HFFc6 (cell line): ENCODE measurements around the gene SLC11A1. TPM values are rescaled to one million over a fixed set of nuclear protein-coding genes. Genes with fewer than 3 reads are reported as not detected.
A peak's percentile ranks its signal among the peaks of the same experiment; 100 is the strongest.

ENCODE experiments used
- DNase-seq: peaks from one replicate; pipeline ENCODE4 v3.0.0-alpha.2; 2018
- H3K27ac Mint-ChIP-seq: 2 replicates; pipeline ENCODE4 v1.8.0; 2020; ENCODE audit warnings: mild to moderate bottlenecking, mixed read lengths
- H3K27me3 Mint-ChIP-seq: 2 replicates; pipeline ENCODE4 v1.8.0; 2021; ENCODE audit warnings: mild to moderate bottlenecking, moderate library complexity, mixed read lengths; ENCODE audit not compliant: insufficient read depth
- H3K36me3 Mint-ChIP-seq: 2 replicates; pipeline ENCODE4 v1.8.0; 2021; ENCODE audit warnings: low read depth, mixed read lengths
- H3K4me1 Mint-ChIP-seq: 2 replicates; pipeline ENCODE4 v1.8.0; 2020; ENCODE audit warnings: low read depth, mixed read lengths
- H3K4me3 Mint-ChIP-seq: 2 replicates; pipeline ENCODE4 v1.8.0; 2020; ENCODE audit warnings: mild to moderate bottlenecking, moderate library complexity, mixed read lengths
- H3K9me3 Mint-ChIP-seq: 2 replicates; pipeline ENCODE4 v1.8.0; 2020; ENCODE audit warnings: mild to moderate bottlenecking, mixed read lengths
- CTCF ChIP-seq: fragments of 200-600 bp; sonication (generic); IDR thresholded peaks from 2 replicates; pipeline ENCODE4 v1.5.0; 2021; ENCODE audit warnings: antibody characterized with exemption, mild to moderate bottlenecking
- total RNA-seq, 6 experiments: library from RNA; stranded (reverse); fragmentation: NEBNext Ultra II Directional; extraction: Animal tissue kit (Norgen Biotek cat#: 25700); gene quantifications; 2 replicates in 1 of 6; 3 replicates in 5 of 6; pipeline ENCODE4 v1.2.3, GENCODE V29; 2021

The SLC11A1 gene
- total RNA-seq, 6 experiments from 2014 or later = 0.05 to 0.16 (median 0.11) TPM

DNA sequence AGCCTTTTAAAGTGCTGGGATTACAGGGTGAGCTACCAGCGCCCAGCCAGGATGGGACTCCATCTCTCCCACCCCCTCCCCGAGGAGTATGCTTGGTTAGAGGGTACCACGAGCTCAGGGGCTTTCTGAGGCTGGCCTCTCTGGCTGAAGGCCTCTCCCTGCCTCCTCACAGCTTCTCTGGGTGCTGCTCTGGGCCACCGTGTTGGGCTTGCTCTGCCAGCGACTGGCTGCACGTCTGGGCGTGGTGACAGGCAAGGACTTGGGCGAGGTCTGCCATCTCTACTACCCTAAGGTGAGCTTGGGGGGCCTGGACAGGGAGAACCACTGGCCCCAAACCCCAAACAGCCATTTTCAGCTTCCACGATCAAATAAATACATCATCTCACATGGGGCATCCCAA, 2.9 kb downstream of the SLC11A1 start:
- Mint-ChIP-seq H3K27me3 (peaks cover 18% of the 10 kb centered on the region), H3K4me1 (peaks cover 16% of the 10 kb centered on the region), H3K27ac (no peak overlapping the region), H3K36me3 (no peaks in the 10 kb centered on the region), H3K4me3 (no peak overlapping the region), H3K9me3 (no peaks in the 10 kb centered on the region)
- no peak for DNase-seq
- TF ChIP-seq CTCF = no peak

DNA sequence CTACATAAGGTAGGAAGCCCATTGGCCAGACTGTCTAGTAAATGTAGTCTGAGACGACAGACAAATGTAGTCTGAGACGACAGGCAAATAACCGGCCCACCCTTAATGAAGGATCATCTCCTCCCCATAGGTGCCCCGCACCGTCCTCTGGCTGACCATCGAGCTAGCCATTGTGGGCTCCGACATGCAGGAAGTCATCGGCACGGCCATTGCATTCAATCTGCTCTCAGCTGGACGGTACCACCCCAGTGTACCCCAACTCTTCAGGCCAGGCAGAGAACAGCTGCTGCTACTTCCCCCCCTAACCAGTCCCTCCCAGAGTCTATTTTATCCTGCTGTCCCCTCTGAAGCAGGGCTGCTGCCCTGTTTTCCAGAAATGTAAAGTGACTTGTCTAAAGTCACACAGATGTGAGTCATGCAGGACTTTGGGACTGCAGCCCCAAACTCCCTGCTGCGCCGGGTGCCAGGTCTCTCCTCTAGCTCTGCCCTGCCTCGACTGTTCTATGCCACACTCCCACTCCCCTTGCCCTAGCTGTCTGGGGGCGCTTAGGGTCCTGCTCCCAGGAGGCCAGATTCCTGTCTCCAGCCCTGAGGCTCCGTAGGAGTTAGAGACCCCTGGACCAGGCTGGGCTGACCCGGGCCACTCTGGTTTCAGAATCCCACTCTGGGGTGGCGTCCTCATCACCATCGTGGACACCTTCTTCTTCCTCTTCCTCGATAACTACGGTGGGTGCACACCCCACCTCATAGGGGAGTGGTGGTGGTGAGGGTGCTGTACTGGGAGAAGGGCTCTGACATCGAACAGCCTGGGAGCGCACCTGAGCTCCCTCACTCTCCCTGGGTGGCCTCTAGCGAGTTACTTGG, 4.7 kb downstream of the SLC11A1 start:
- H3K4me3 Mint-ChIP-seq = peak overlapping the region; percentile 81; the same call in 1 of the 2 replicates
- H3K27me3 Mint-ChIP-seq = peaks cover 15% of the 10 kb centered on the region
- no peaks in the 10 kb centered on the region for H3K36me3 Mint-ChIP-seq
- DNase-seq = no peak
- H3K9me3 Mint-ChIP-seq = no peaks in the 10 kb centered on the region
- H3K4me1 Mint-ChIP-seq = peaks cover 16% of the 10 kb centered on the region
- no peak for TF ChIP-seq CTCF
- no peak overlapping the region for H3K27ac Mint-ChIP-seq

- H3K27ac Mint-ChIP-seq = 0 out of 2 replicates have a peak overlapping the region, but pooled peaks have one; percentile 26
- peaks cover 6% of the 10 kb centered on the region for H3K27me3 Mint-ChIP-seq
- DNase-seq = peak; percentile 57
- no peak for TF ChIP-seq CTCF
- H3K4me3 Mint-ChIP-seq = peak overlapping the region; percentile 81
- peaks cover 16% of the 10 kb centered on the region for H3K4me1 Mint-ChIP-seq
- H3K36me3 Mint-ChIP-seq = no peaks in the 10 kb centered on the region
- H3K9me3 Mint-ChIP-seq = no peaks in the 10 kb centered on the region
These were observed 5.5 kb downstream of the SLC11A1 start for GRCh38 chr2:218387369-218388194.

GRCh38 chr2:218389333-218390150, 7.5 kb downstream of the SLC11A1 start:
- H3K27ac Mint-ChIP-seq = no peak overlapping the region
- no peak overlapping the region for H3K4me3 Mint-ChIP-seq
- no peak for TF ChIP-seq CTCF
- H3K4me1 Mint-ChIP-seq = peaks cover 9% of the 10 kb centered on the region
- no peak for DNase-seq
- no peaks in the 10 kb centered on the region for H3K36me3 Mint-ChIP-seq
- no peaks in the 10 kb centered on the region for H3K9me3 Mint-ChIP-seq
- peaks cover 5% of the 10 kb centered on the region for H3K27me3 Mint-ChIP-seq

GRCh38 chr2:218391202-218391601, 9.1 kb downstream of the SLC11A1 start:
- Mint-ChIP-seq H3K4me3 (no peak overlapping the region), H3K36me3 (no peaks in the 10 kb centered on the region), H3K27ac (no peak overlapping the region), H3K27me3 (peaks cover 5% of the 10 kb centered on the region), H3K4me1 (peaks cover 18% of the 10 kb centered on the region), H3K9me3 (no peaks in the 10 kb centered on the region)
- TF ChIP-seq CTCF = no peak
- DNase-seq = no peak
